Measurements from ENCODE around the gene EZH2. TPM values are rescaled to one million over a fixed set of nuclear protein-coding genes. Genes with fewer than 3 reads are reported as not detected.

EZH2 gene
- polyA plus RNA-seq, 1 donor from 2014 or later, result 67.2 TPM

- H4K20me1 ChIP-seq (ENCODE audit: insufficient read depth), result no peaks in the 10 kb centered on the region
- no peak for TF ChIP-seq EZH2 (IDR thresholded peaks at IDR 0.05; ENCODE audit: borderline replicate concordance, insufficient read depth, low read length, poor library complexity, severe bottlenecking)
- TF ChIP-seq REST (IDR thresholded peaks at IDR 0.05; ENCODE audit: borderline replicate concordance), result no peak
- no peak for TF ChIP-seq TAF1 (IDR thresholded peaks at IDR 0.05; ENCODE audit: low read depth)
- no peak for TF ChIP-seq RAD21 (conservative IDR thresholded peaks at IDR 0.05)
- TF ChIP-seq CTCF (IDR thresholded peaks at IDR 0.05; ENCODE audit: poor library complexity, severe bottlenecking), result no peak
- TF ChIP-seq MXI1 (conservative IDR thresholded peaks at IDR 0.05; ENCODE audit: poor library complexity, severe bottlenecking), result no peak
- no peak for TF ChIP-seq POLR2AphosphoS5 (IDR thresholded peaks at IDR 0.05)
- TF ChIP-seq EP300 (conservative IDR thresholded peaks at IDR 0.05; ENCODE audit: poor library complexity, severe bottlenecking), result no peak
- TF ChIP-seq SMC3 (conservative IDR thresholded peaks at IDR 0.05; ENCODE audit: poor library complexity), result no peak
These were observed 37.1 kb upstream of the EZH2 start for GRCh38 chr7:148921189-148921588.

GRCh38 chr7:148919859-148920258 is 35.8 kb upstream of the EZH2 start:
- H3K9ac ChIP-seq (ENCODE audit: low read length), result no peak overlapping the region
- H3K9me2 ChIP-seq (ENCODE audit: insufficient read depth, low read length), result no peaks in the 10 kb centered on the region
- no peaks in the 10 kb centered on the region for H3F3A ChIP-seq (ENCODE audit: insufficient read depth, low read length, poor library complexity, severe bottlenecking)
- TF ChIP-seq CTCF (IDR thresholded peaks at IDR 0.05; ENCODE audit: poor library complexity, severe bottlenecking), result no peak
- TF ChIP-seq EZH2 (IDR thresholded peaks at IDR 0.05; ENCODE audit: borderline replicate concordance, insufficient read depth, low read length, poor library complexity, severe bottlenecking), result no peak
- no peak for TF ChIP-seq TAF1 (IDR thresholded peaks at IDR 0.05; ENCODE audit: low read depth)
- no peak for TF ChIP-seq EP300 (conservative IDR thresholded peaks at IDR 0.05; ENCODE audit: poor library complexity, severe bottlenecking)
- TF ChIP-seq SMC3 (conservative IDR thresholded peaks at IDR 0.05; ENCODE audit: poor library complexity), result no peak
- TF ChIP-seq RAD21 (conservative IDR thresholded peaks at IDR 0.05), result no peak
- TF ChIP-seq MXI1 (conservative IDR thresholded peaks at IDR 0.05; ENCODE audit: poor library complexity, severe bottlenecking), result no peak
- no peak for TF ChIP-seq REST (IDR thresholded peaks at IDR 0.05; ENCODE audit: borderline replicate concordance)
- TF ChIP-seq POLR2AphosphoS5 (IDR thresholded peaks at IDR 0.05), result no peak
- H3K27ac ChIP-seq (ENCODE audit: low read length), result peak overlapping the region; percentile 9
- H3K4me3 ChIP-seq (ENCODE audit: low read length), result no peak overlapping the region
- H3K4me2 ChIP-seq (ENCODE audit: low read length), result no peak overlapping the region
- no peaks in the 10 kb centered on the region for H3K79me2 ChIP-seq (replicated peaks; ENCODE audit: insufficient read depth, low read length)
- H3K9me3 ChIP-seq (ENCODE audit: low read length), result no peaks in the 10 kb centered on the region
- no peaks in the 10 kb centered on the region for H3K27me3 ChIP-seq (ENCODE audit: insufficient read depth, low read depth, low read length)
- no peaks in the 10 kb centered on the region for H4K20me1 ChIP-seq (ENCODE audit: insufficient read depth)
- no peaks in the 10 kb centered on the region for H3K36me3 ChIP-seq (ENCODE audit: insufficient read depth, low read length)
- no peak overlapping the region for H2AFZ ChIP-seq (ENCODE audit: low read depth, low read length)

More at GRCh38 chr7:148921189-148921588, 37.1 kb upstream of the EZH2 start:
- Histone ChIP-seq H3F3A (ENCODE audit: insufficient read depth, low read length, poor library complexity, severe bottlenecking) (no peaks in the 10 kb centered on the region), H3K79me2 (replicated peaks; ENCODE audit: insufficient read depth, low read length) (no peaks in the 10 kb centered on the region), H2AFZ (ENCODE audit: low read depth, low read length) (no peak overlapping the region), H3K4me3 (ENCODE audit: low read length) (no peak overlapping the region), H3K9ac (ENCODE audit: low read length) (no peak overlapping the region), H3K9me3 (ENCODE audit: low read length) (no peaks in the 10 kb centered on the region), H3K36me3 (ENCODE audit: insufficient read depth, low read length) (no peaks in the 10 kb centered on the region), H3K9me2 (ENCODE audit: insufficient read depth, low read length) (no peaks in the 10 kb centered on the region), H3K27ac (ENCODE audit: low read length) (no peak overlapping the region), H3K27me3 (ENCODE audit: insufficient read depth, low read depth, low read length) (no peaks in the 10 kb centered on the region), H3K4me2 (ENCODE audit: low read length) (no peak overlapping the region)

Data from neural cell (in vitro differentiated cells).